Neural cell (in vitro differentiated cells): Measurements from ENCODE around the gene LCOR.

Source experiments
- CTCF ChIP-seq: fragments of 450-650 bp; IDR thresholded peaks from 2 replicates; pipeline ENCODE4 v1.5.1; 2014; ENCODE audit warnings: antibody characterized with exemption, mild to moderate bottlenecking, moderate library complexity; ENCODE audit not compliant: poor library complexity, severe bottlenecking
- POLR2AphosphoS5 ChIP-seq: IDR thresholded peaks from 2 replicates; pipeline ENCODE4 v1.6.1; 2012
- RAD21 ChIP-seq: fragments of 450-650 bp; conservative IDR thresholded peaks from 2 replicates; pipeline ENCODE4 v1.6.1; 2014; ENCODE audit warnings: antibody characterized with exemption, mild to moderate bottlenecking, moderate library complexity
- REST ChIP-seq: IDR thresholded peaks from 2 replicates; pipeline ENCODE4 v1.6.1; 2012; ENCODE audit warnings: borderline replicate concordance
- SMC3 ChIP-seq: fragments of 450-650 bp; conservative IDR thresholded peaks from 2 replicates; pipeline ENCODE4 v1.6.1; 2014; ENCODE audit warnings: antibody characterized with exemption, mild to moderate bottlenecking, moderate library complexity; ENCODE audit not compliant: poor library complexity

GRCh38 chr10:96930469-96930868 lies 98.4 kb downstream of the LCOR start:
- TF ChIP-seq POLR2AphosphoS5 (no peak), RAD21 (no peak), SMC3 (no peak), REST (no peak), CTCF (no peak)
